ENCODE results near the gene CDH26. TPM values are rescaled to one million over a fixed set of nuclear protein-coding genes. Genes with fewer than 3 reads are reported as not detected.

The CDH26 gene
- total and polyA plus RNA-seq, 2 experiments from 2014 or later = 2.0 TPM

- Histone ChIP-seq H2AFZ (no peak overlapping the region), H3K4me3 (no peak overlapping the region), H3K4me2 (no peak overlapping the region), H3K9me2 (ENCODE audit: insufficient read depth) (no peaks in the 10 kb centered on the region), H3K27ac (ENCODE audit: low read depth) (no peak overlapping the region), H3K36me3 (ENCODE audit: insufficient read depth) (no peaks in the 10 kb centered on the region), H4K20me1 (replicated peaks; ENCODE audit: insufficient read depth) (no peaks in the 10 kb centered on the region), H3K27me3 (ENCODE audit: insufficient read depth) (0 out of 2 replicates have a peak, but pooled peaks cover 5% of the 10 kb centered on the region), H3K4me1 (ENCODE audit: insufficient read depth) (no peaks in the 10 kb centered on the region), H3K79me2 (replicated peaks; ENCODE audit: insufficient read depth) (no peaks in the 10 kb centered on the region), H3F3A (replicated peaks; ENCODE audit: low read depth) (no peaks in the 10 kb centered on the region)
- TF ChIP-seq JUNB (IDR thresholded peaks at IDR 0.05; ENCODE audit: unreplicated experiment) (no peak), CREB1 (CRISPR knock-in tag; IDR thresholded peaks at IDR 0.05; ENCODE audit: low read depth) (no peak), CTCF (conservative IDR thresholded peaks at IDR 0.05; ENCODE audit: low read depth in 2 of 2) (no peak), STAT1 (IDR thresholded peaks at IDR 0.05; ENCODE audit: unreplicated experiment) (no peak), EZH2 (IDR thresholded peaks at IDR 0.05; ENCODE audit: low read depth, unreplicated experiment) (no peak)
- TF ChIP-seq, protein P1, sequence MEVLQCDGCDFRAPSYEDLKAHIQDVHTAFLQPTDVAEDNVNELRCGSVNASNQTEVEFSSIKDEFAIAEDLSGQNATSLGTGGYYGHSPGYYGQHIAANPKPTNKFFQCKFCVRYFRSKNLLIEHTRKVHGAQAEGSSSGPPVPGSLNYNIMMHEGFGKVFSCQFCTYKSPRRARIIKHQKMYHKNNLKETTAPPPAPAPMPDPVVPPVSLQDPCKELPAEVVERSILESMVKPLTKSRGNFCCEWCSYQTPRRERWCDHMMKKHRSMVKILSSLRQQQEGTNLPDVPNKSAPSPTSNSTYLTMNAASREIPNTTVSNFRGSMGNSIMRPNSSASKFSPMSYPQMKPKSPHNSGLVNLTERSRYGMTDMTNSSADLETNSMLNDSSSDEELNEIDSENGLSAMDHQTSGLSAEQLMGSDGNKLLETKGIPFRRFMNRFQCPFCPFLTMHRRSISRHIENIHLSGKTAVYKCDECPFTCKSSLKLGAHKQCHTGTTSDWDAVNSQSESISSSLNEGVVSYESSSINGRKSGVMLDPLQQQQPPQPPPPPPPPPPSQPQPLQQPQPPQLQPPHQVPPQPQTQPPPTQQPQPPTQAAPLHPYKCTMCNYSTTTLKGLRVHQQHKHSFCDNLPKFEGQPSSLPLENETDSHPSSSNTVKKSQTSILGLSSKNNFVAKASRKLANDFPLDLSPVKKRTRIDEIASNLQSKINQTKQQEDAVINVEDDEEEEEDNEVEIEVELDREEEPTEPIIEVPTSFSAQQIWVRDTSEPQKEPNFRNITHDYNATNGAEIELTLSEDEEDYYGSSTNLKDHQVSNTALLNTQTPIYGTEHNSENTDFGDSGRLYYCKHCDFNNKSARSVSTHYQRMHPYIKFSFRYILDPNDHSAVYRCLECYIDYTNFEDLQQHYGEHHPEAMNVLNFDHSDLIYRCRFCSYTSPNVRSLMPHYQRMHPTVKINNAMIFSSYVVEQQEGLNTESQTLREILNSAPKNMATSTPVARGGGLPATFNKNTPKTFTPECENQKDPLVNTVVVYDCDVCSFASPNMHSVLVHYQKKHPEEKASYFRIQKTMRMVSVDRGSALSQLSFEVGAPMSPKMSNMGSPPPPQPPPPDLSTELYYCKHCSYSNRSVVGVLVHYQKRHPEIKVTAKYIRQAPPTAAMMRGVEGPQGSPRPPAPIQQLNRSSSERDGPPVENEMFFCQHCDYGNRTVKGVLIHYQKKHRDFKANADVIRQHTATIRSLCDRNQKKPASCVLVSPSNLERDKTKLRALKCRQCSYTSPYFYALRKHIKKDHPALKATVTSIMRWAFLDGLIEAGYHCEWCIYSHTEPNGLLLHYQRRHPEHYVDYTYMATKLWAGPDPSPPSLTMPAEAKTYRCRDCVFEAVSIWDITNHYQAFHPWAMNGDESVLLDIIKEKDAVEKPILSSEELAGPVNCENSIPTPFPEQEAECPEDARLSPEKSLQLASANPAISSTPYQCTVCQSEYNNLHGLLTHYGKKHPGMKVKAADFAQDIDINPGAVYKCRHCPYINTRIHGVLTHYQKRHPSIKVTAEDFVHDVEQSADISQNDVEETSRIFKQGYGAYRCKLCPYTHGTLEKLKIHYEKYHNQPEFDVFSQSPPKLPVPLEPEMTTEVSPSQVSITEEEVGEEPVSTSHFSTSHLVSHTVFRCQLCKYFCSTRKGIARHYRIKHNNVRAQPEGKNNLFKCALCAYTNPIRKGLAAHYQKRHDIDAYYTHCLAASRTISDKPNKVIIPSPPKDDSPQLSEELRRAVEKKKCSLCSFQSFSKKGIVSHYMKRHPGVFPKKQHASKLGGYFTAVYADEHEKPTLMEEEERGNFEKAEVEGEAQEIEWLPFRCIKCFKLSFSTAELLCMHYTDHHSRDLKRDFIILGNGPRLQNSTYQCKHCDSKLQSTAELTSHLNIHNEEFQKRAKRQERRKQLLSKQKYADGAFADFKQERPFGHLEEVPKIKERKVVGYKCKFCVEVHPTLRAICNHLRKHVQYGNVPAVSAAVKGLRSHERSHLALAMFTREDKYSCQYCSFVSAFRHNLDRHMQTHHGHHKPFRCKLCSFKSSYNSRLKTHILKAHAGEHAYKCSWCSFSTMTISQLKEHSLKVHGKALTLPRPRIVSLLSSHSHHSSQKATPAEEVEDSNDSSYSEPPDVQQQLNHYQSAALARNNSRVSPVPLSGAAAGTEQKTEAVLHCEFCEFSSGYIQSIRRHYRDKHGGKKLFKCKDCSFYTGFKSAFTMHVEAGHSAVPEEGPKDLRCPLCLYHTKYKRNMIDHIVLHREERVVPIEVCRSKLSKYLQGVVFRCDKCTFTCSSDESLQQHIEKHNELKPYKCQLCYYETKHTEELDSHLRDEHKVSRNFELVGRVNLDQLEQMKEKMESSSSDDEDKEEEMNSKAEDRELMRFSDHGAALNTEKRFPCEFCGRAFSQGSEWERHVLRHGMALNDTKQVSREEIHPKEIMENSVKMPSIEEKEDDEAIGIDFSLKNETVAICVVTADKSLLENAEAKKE (CRISPR knock-in tag; IDR thresholded peaks at IDR 0.05) = no peak
- no peak for DNase-seq (ENCODE audit: low spot score)
- H3K27me3 Mint-ChIP-seq (ENCODE audit: insufficient read depth, low read depth, poor library complexity) = peaks cover 2% of the 10 kb centered on the region
- H3K36me3 Mint-ChIP-seq (ENCODE audit: low read depth) = no peaks in the 10 kb centered on the region
- H3K9me3 Mint-ChIP-seq = no peaks in the 10 kb centered on the region
- no peak for ATAC-seq
- no peak overlapping the region for H3K27ac Mint-ChIP-seq
- H3K4me1 Mint-ChIP-seq = peaks cover 8% of the 10 kb centered on the region
- no peak overlapping the region for H3K4me3 Mint-ChIP-seq
These were observed 32.9 kb upstream of the CDH26 start for GRCh38 chr20:59925359-59925758.
